MM.1S (cell line): Measurements from ENCODE around the gene CD81.

ENCODE experiments used
- DNase-seq: peaks from one replicate; pipeline ENCODE4 v3.0.0-alpha.2; 2015
- H2AFZ ChIP-seq: fragments of 300-600 bp; sonication (generic); 2 replicates; pipeline ENCODE4 v1.6.0; 2016; ENCODE audit warnings: antibody characterized with exemption, low read length
- H3F3A ChIP-seq: fragments of 300-600 bp; sonication (generic); 2 replicates; pipeline ENCODE4 v1.6.1; 2016; ENCODE audit warnings: mild to moderate bottlenecking, antibody characterized with exemption, low read length, moderate library complexity, mixed read lengths; ENCODE audit not compliant: insufficient read depth
- H3K27ac ChIP-seq: fragments of 300-600 bp; sonication (generic); 2 replicates; pipeline ENCODE4 v1.5.1; 2016; ENCODE audit warnings: mild to moderate bottlenecking, low read length
- H3K27me3 ChIP-seq: fragments of 300-600 bp; sonication (generic); replicated peaks from 2 replicates; pipeline ENCODE4 v1.6.0; 2016; ENCODE audit warnings: low read length; ENCODE audit not compliant: insufficient read depth
- H3K36me3 ChIP-seq: fragments of 300-600 bp; sonication (generic); replicated peaks from 2 replicates; pipeline ENCODE4 v1.6.1; 2016; ENCODE audit warnings: mild to moderate bottlenecking, low read length, mixed read lengths; ENCODE audit not compliant: insufficient read depth
- H3K4me1 ChIP-seq: fragments of 300-600 bp; sonication (generic); 2 replicates; pipeline ENCODE4 v1.6.1; 2016; ENCODE audit warnings: low read length, mixed read lengths
- H3K4me2 ChIP-seq: fragments of 300-600 bp; sonication (generic); 2 replicates; pipeline ENCODE4 v1.6.0; 2016; ENCODE audit warnings: low read depth, low read length
- H3K4me3 ChIP-seq: fragments of 300-600 bp; sonication (generic); 2 replicates; pipeline ENCODE4 v1.5.1; 2016; ENCODE audit warnings: low read length, mixed read lengths
- H3K79me2 ChIP-seq: fragments of 300-600 bp; sonication (generic); 2 replicates; pipeline ENCODE4 v1.6.1; 2016; ENCODE audit warnings: mixed run types, low read length, mixed read lengths
- H3K9ac ChIP-seq: fragments of 300-600 bp; sonication (generic); 2 replicates; pipeline ENCODE4 v1.6.1; 2016; ENCODE audit warnings: low read length, mixed read lengths
- H3K9me2 ChIP-seq: fragments of 300-600 bp; sonication (generic); replicated peaks from 2 replicates; pipeline ENCODE4 v1.6.1; 2016; ENCODE audit warnings: mild to moderate bottlenecking, low read length, mixed read lengths; ENCODE audit not compliant: insufficient read depth
- H3K9me3 ChIP-seq: fragments of 300-600 bp; sonication (generic); replicated peaks from 2 replicates; pipeline ENCODE4 v1.6.1; 2016; ENCODE audit warnings: mild to moderate bottlenecking, low read length, mixed read lengths; ENCODE audit not compliant: insufficient read depth
- H4K20me1 ChIP-seq: fragments of 300-600 bp; sonication (generic); 2 replicates; pipeline ENCODE4 v1.6.1; 2016; ENCODE audit warnings: mild to moderate bottlenecking, low read length, moderate library complexity, mixed read lengths; ENCODE audit not compliant: insufficient read depth
- CTCF ChIP-seq: fragments of 300-600 bp; sonication (generic); IDR thresholded peaks from 2 replicates; pipeline ENCODE4 v1.5.1; 2016; ENCODE audit warnings: antibody characterized with exemption, low read length, mixed read lengths
- EZH2 ChIP-seq: fragments of 300-600 bp; sonication (generic); optimal IDR thresholded peaks from 2 replicates; pipeline ENCODE3; 2017; ENCODE audit warnings: low read depth, mild to moderate bottlenecking, antibody characterized with exemption, low read length, mixed read lengths
- EZH2phosphoT487 ChIP-seq: fragments of 300-600 bp; sonication (generic); IDR thresholded peaks from 2 replicates; pipeline ENCODE4 v1.6.1; 2018; ENCODE audit warnings: antibody characterized with exemption, low read length

The CD81 gene

DNA sequence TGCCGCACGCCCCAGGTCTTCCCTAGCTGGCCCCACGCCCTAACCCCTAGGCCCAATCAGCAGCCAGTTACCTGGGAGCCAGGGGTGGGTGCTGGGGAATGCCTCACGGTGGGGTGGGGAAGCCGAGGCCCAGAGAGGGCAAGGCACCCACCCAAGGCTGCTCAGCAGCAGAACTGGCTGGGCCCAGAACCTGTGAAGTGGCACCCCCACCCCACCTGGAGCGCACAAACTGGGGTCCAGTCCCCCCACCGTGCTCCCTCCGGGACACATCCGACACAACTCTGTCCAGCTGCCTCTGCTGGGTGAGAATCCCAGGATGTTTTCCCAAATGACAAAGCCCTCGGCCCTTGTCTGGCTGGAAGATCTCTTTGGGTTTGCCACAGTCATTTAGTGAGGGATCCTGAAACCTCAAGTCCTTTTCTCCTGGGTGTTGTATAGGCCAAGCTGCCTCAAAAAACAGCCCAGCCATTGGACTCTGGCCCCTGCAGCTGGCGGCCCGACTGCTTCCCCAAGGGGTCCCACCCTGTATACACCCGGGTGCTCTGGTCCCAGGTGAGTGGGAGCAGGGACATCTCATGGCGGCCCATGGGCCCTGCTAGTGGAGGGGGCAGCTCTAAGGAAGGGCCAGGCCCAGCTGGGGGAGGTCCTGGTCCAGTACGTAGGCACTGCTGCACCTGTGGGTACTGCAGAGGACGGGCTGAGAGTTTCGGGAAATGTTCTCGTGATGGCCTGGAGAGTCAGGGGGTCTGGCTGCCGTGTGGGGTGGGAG lies 44.3 kb downstream of the CD81 start:
- H4K20me1 ChIP-seq, result no peaks in the 10 kb centered on the region
- DNase-seq, result no peak
- no peak overlapping the region for H3K4me2 ChIP-seq
- H3K27ac ChIP-seq, result no peak overlapping the region
- no peaks in the 10 kb centered on the region for H3K36me3 ChIP-seq
- no peak overlapping the region for H3K4me3 ChIP-seq
- no peaks in the 10 kb centered on the region for H3K9me2 ChIP-seq
- no peak overlapping the region for H3K9ac ChIP-seq
- H3K27me3 ChIP-seq, result peaks cover 85% of the 10 kb centered on the region
- no peaks in the 10 kb centered on the region for H3K9me3 ChIP-seq
- H2AFZ ChIP-seq, result no peak overlapping the region
- no peaks in the 10 kb centered on the region for H3K79me2 ChIP-seq
- H3K4me1 ChIP-seq, result no peaks in the 10 kb centered on the region
- H3F3A ChIP-seq, result no peaks in the 10 kb centered on the region
- TF ChIP-seq EZH2 (no peak), CTCF (no peak), EZH2phosphoT487 (no peak)

GRCh38 chr11:2421996-2422395 lies 44.9 kb downstream of the CD81 start:
- H3K36me3 ChIP-seq, result no peaks in the 10 kb centered on the region
- no peak overlapping the region for H3K4me2 ChIP-seq
- no peaks in the 10 kb centered on the region for H3K79me2 ChIP-seq
- no peak overlapping the region for H3K27ac ChIP-seq
- H3F3A ChIP-seq, result no peaks in the 10 kb centered on the region
- H4K20me1 ChIP-seq, result no peaks in the 10 kb centered on the region
- no peaks in the 10 kb centered on the region for H3K9me2 ChIP-seq
- DNase-seq, result no peak
- H3K9ac ChIP-seq, result no peak overlapping the region
- H3K4me1 ChIP-seq, result no peaks in the 10 kb centered on the region
- TF ChIP-seq EZH2 (no peak), EZH2phosphoT487 (no peak), CTCF (no peak)
- H3K4me3 ChIP-seq, result no peak overlapping the region
- no peaks in the 10 kb centered on the region for H3K9me3 ChIP-seq
- H2AFZ ChIP-seq, result no peak overlapping the region
- H3K27me3 ChIP-seq, result peaks cover 85% of the 10 kb centered on the region

DNA sequence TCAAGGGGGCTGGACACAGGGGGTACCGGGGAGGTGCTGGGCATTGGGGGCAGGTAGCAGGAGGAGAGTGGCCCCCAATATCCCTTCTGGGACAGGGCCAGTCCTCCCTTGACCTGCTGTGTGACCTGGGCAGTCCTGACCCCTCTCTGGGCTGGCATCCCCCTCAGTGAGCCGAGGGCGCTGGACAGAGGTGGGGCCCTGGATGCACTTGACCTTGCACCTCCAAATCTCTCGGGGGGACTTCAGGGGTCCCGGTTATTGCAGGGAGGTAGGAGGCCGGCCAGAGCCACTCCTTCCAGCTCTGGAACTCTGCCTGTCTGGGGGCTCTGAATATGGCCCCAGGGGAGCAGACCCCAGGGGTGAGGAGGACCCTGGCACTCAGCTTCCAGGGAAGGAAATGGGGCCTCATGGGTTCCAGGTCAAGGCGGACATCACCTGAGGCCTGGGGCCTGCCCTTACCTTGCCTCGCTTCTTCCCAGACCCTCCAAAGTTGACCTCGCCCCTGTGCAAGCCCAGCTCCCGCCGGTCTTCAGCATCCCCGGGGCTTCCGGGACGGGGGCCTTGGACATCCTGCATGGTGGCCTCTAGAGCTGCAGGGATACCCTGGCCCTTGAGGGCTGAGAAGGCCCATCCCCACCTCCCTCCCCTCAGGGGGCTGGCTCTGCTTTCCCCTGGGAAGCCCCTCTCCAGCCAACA lies 45.5 kb downstream of the CD81 start:
- H3K9me3 ChIP-seq, result no peaks in the 10 kb centered on the region
- H3K79me2 ChIP-seq, result no peaks in the 10 kb centered on the region
- no peaks in the 10 kb centered on the region for H3K4me1 ChIP-seq
- H3K4me3 ChIP-seq, result no peak overlapping the region
- H3K9me2 ChIP-seq, result no peaks in the 10 kb centered on the region
- no peak overlapping the region for H3K27ac ChIP-seq
- H2AFZ ChIP-seq, result no peak overlapping the region
- no peak overlapping the region for H3K4me2 ChIP-seq
- H3K36me3 ChIP-seq, result no peaks in the 10 kb centered on the region
- H3K9ac ChIP-seq, result no peak overlapping the region
- H4K20me1 ChIP-seq, result no peaks in the 10 kb centered on the region
- DNase-seq, result no peak
- peaks cover 87% of the 10 kb centered on the region for H3K27me3 ChIP-seq
- no peaks in the 10 kb centered on the region for H3F3A ChIP-seq
- no peak for TF ChIP-seq CTCF
- TF ChIP-seq EZH2, result no peak
- no peak for TF ChIP-seq EZH2phosphoT487
